Liver (tissue), 2 donors: ENCODE measurements around the gene GNG12.

Experiments
- JUND ChIP-seq, 2 donors: IDR thresholded peaks; 2 replicates each; pipeline ENCODE4 v1.6.1; 2016; ENCODE audit warnings: antibody characterized with exemption in 2 of 2
- TF ChIP-seq, protein P1 (sequence below): IDR thresholded peaks from 2 replicates; pipeline ENCODE4 v1.6.1; 2016; ENCODE audit warnings: antibody characterized with exemption
- donor health status: healthy.

DNA sequence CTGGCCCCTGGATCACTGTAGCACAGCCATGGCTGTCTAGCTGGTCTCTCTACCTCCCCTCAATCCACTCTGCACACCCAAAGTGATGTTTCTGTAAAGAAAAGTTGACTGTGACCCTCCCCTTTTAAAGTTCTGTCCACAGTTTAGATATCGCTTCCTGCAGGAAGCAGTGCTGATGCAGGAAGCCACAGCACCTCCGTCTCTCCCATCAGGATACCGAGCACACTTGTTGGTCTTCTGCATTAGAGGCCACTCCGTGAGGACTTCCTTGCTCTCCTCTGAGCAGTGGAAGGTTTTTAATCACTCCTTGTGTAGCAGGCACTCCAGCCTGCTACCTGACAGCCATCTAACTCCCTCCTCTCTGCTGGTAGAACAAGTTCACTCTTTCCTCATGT, 78.7 kb downstream of the GNG12 start:
- TF ChIP-seq JUND (IDR thresholded peaks at IDR 0.05), result no peak
- TF ChIP-seq, protein P1, sequence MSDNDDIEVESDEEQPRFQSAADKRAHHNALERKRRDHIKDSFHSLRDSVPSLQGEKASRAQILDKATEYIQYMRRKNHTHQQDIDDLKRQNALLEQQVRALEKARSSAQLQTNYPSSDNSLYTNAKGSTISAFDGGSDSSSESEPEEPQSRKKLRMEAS, result no peak
